HG02852 (cell line): ENCODE measurements around the gene CSNK2A1.

Experiments used
- ATAC-seq: cut with Tn5 transposase; IDR thresholded peaks from one replicate; pipeline ENCODE4 v1.9.1; 2021; ENCODE audit warnings: mild to moderate bottlenecking, moderate library complexity; ENCODE audit not compliant: unreplicated experiment

CSNK2A1 gene

DNA sequence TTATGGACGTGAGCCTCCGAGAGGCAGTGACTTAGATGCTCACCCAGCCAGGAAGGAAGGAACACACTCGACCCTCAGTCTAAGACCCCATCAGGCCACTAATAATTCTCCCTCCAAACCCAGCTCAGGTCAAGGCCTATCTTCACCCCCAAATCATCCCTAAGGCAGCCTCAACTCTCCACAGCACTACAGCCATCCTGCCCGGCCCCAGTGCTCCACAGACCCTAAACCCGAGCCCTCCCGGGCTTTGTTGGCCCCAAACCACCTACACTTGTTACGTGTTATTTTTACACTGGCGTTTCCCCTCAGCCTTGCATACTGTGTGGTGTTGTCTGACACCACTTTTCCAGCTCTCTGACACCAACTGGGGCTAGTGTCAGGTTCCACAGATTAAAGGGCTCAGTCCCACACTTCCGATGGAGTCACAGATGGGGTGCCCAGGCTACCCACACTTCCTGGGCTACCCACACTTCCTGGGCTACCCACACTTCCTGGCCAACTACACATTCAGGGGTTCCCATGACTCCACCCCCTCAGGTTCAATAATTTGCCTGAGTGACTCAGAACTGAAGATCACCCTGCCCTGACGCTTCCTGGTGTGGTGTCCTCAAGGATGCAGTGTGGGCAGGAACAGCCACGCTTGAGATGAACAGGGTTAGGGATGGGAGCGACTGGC lies 110.2 kb downstream of the CSNK2A1 start:
- peak; percentile 80 for ATAC-seq

DNA sequence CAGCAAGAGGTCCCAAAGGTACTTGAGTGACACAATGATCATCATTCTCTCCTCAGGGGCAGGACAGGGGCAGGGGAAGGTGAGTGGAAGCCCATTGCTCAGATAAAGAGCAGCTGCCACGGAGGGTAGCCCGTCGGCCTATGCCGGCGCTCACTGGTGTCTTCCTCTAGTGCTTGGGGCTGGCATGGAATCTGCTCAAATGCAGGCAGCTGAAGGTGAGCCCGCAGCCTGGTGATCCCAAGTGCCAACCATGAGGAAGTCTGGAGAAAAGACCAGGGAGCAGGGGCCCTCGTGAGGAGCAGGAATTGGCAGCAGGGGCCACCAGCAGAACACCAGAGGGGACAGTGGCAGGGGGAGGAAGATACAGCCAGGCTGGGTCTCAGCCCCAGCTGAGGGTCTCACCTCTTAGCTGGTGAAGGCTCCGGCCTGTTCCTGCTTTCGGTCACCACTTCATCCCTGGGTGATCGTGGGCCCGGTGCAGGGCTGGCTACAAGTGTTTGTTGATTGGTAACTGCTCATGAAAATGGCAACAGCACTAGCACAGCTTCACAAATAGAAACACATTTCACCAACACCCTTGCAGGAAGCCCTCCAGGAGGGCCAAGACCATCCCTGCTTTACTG lies 110.8 kb downstream of the CSNK2A1 start:
- ATAC-seq: no peak

DNA sequence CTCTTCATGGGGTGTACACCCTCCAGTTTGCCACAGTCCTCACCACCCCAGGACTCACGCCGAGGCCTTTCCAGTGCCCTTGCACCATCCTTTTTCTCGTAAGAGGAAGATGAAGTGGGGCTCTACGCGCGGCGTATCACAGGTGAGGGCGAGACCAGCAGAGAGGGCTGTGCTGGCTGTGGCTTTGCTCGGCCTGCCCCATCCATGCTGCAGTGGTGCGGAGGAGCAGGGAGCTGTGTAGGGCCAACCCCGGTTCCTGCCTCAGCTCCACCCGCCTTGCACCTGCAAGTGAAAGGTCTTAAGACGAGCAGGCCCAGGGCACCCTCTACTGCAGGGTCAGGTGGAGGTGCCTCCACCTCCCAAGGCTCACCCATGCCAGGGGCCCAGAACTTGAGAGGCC lies 111.4 kb downstream of the CSNK2A1 start:
- no peak for ATAC-seq

DNA sequence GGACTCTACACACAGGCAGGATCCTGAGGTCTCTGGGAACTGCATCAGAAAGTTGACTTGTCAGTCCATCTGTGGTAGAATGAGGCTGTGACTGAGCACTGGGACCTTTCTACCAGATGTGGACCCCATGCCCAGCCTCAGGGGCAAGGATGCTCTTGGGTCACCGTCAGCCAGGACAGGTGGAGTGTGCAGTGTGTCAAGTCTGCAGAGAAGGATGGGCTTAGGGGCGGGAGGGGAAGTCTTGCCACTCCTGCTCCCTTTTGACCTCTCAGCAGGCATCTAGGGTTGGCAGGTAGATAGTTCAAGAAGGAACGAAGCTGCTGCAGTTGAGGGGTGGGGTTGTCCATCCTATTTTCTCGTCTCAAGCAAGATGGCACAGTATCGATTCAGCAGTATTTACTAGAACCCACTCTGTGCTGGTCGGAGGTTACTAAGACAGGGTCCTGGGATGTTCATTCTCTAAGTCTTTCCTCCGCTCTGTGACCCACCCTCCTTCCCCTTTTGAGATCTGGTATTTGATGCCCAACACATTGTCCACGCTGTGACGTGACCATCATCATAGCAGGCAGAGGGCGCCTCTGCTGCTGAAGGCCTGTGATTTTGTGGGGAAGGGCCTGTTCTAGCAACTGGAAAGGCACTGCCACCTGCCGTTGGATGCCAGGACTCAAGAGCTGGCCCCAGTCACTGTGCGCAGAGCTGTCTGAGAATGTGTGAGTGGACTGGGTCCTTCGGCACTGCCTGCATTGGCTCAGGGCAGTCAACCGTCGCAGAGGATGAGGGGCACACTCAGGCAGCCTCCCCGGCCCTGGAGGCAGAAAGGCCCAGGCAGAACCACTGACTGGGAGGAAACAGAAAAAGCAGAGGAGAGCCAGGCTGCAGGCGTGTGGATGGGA lies 112.3 kb downstream of the CSNK2A1 start:
- ATAC-seq: no peak

DNA sequence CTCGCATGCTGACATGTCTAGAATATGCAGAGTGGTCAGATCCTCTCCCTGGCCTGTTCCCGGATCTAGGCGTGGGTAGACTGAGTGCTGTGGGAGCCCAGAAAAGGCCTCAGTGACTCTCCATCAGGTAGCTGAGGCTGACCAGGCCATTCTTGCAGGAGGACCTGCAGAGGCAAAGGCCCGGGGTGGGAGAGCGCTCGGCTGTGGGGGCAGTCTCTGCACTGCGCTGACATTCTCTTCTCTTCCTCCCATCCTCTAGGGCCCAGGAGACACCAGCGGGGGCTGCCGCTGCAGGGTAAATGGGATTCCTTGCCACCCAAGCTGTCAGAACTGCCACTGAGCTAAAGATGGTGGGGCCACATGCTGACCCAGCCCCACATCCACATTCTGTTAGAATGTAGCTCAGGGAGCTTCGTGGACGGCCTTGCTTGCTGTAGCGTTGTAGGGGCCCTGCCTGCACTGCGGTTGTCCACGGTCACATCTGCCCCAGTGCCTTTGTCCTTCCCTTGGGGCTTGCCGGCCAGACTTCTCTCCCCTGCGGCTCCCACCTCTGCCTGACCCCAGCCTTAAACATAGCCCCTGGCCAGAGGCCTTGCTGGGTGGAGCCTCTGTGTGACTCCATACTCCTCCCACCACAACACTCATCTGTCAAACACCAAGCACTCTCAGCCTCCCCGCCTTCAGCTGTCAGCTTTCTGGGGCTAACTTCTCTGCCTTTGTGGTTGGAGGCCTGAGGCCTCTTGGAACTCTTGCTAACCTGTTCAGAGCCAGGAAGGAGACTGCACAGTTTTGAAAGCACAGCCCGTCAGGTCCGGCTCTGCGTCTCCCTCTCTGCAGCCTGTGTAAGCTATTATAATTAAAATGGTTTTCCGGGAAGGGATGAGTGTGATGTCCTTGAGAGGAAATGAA lies 113.2 kb downstream of the CSNK2A1 start:
- ATAC-seq: no peak

DNA sequence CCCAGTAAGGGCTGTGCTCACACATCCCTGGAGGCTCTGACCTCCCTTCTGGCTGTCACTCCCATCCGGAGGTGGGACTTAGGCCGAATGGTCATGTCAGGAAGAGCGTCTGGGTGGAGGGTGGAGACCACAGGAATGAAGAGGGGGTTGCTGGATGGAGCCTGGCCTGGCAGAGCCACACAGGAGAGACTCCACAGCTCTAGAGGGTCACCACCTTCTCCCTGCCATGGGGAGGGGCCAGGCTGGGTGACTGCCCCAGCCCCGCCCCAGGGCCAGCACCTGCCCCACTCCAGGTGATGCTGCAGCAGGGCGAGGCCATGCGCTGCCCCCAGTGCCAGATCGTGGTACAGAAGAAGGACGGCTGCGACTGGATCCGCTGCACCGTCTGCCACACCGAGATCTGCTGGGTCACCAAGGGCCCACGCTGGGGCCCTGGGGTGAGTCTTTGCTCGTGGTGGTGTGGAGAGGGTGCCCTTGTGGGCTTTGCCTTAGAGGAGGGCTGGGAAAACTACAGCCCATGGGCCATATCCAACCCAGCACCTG lies 114.9 kb downstream of the CSNK2A1 start:
- no peak for ATAC-seq

GRCh38 chr20:427849-428657 lies 115.5 kb downstream of the CSNK2A1 start:
- no peak for ATAC-seq

GRCh38 chr20:427401-427800 lies 116.2 kb downstream of the CSNK2A1 start:
- ATAC-seq: no peak

GRCh38 chr20:426566-426965 lies 117.0 kb downstream of the CSNK2A1 start:
- ATAC-seq: no peak
